H9 (cell line): ENCODE data around the gene RINT1. TPM values are rescaled to one million over a fixed set of nuclear protein-coding genes. Genes with fewer than 3 reads are reported as not detected.

Source experiments
- DNase-seq: peaks from one replicate; pipeline ENCODE4 v3.0.0-alpha.2; 2017
- H2AFZ ChIP-seq: one replicate; pipeline ENCODE4 v1.6.1; 2013; ENCODE audit warnings: mild to moderate bottlenecking, low read length, control low read depth, moderate library complexity
- H2AK5ac ChIP-seq: 2 replicates; pipeline ENCODE4 v1.6.1; 2013; ENCODE audit warnings: low read length, control low read depth, mixed read lengths; ENCODE audit not compliant: insufficient read length
- H2BK120ac ChIP-seq: one replicate; pipeline ENCODE4 v1.6.1; 2013; ENCODE audit warnings: low read depth, mild to moderate bottlenecking, low read length, control low read depth, inconsistent platforms; ENCODE audit not compliant: poor library complexity, severe bottlenecking
- H2BK12ac ChIP-seq: 2 replicates; pipeline ENCODE4 v1.6.1; 2013; ENCODE audit warnings: low read length, control low read depth, mixed read lengths, low read depth; ENCODE audit not compliant: insufficient read length
- H2BK15ac ChIP-seq: 2 replicates; pipeline ENCODE4 v1.6.1; 2013; ENCODE audit warnings: low read depth, low read length, control low read depth
- H2BK20ac ChIP-seq: one replicate; pipeline ENCODE4 v1.6.1; 2013; ENCODE audit warnings: low read depth, mild to moderate bottlenecking, low read length, control low read depth, inconsistent platforms; ENCODE audit not compliant: poor library complexity, severe bottlenecking
- H2BK5ac ChIP-seq: 2 replicates; pipeline ENCODE4 v1.6.1; 2013; ENCODE audit warnings: low read length, control low read depth, mixed read lengths; ENCODE audit not compliant: insufficient read length
- H3K14ac ChIP-seq: 2 replicates; pipeline ENCODE4 v1.6.1; 2013; ENCODE audit warnings: low read length, control low read depth; ENCODE audit not compliant: insufficient read depth
- H3K18ac ChIP-seq: 2 replicates; pipeline ENCODE4 v1.6.1; 2013; ENCODE audit warnings: low read depth, mild to moderate bottlenecking, mixed read lengths, low read length, control low read depth; ENCODE audit not compliant: insufficient read length
- H3K23ac ChIP-seq: 2 replicates; pipeline ENCODE4 v1.6.1; 2013; ENCODE audit warnings: low read length, control low read depth, mixed read lengths, low read depth; ENCODE audit not compliant: insufficient read length
- H3K23me2 ChIP-seq: 2 replicates; pipeline ENCODE4 v1.6.1; 2013; ENCODE audit warnings: low read depth, mild to moderate bottlenecking, mixed read lengths, low read length, control low read depth; ENCODE audit not compliant: insufficient read length, poor library complexity, severe bottlenecking
- H3K27ac ChIP-seq: 2 replicates; pipeline ENCODE4 v1.5.1; 2013; ENCODE audit warnings: low read length, control low read depth, mixed read lengths, low read depth; ENCODE audit not compliant: insufficient read length
- H3K27me3 ChIP-seq: 2 replicates; pipeline ENCODE4 v1.6.1; 2013; ENCODE audit warnings: low read length, control low read depth, inconsistent platforms; ENCODE audit not compliant: insufficient read depth
- H3K4ac ChIP-seq: 2 replicates; pipeline ENCODE4 v1.6.1; 2013; ENCODE audit warnings: low read depth, mild to moderate bottlenecking, control low read depth, inconsistent platforms, low read length, moderate library complexity
- H3K4me1 ChIP-seq: 2 replicates; pipeline ENCODE4 v1.6.1; 2013; ENCODE audit warnings: low read length, control low read depth, inconsistent platforms; ENCODE audit not compliant: insufficient read depth
- H3K4me2 ChIP-seq: 2 replicates; pipeline ENCODE4 v1.6.1; 2013; ENCODE audit warnings: low read length, control low read depth, mixed read lengths; ENCODE audit not compliant: insufficient read length, insufficient read depth
- H3K56ac ChIP-seq: 2 replicates; pipeline ENCODE4 v1.6.1; 2013; ENCODE audit warnings: low read depth, mild to moderate bottlenecking, mixed read lengths, low read length, control low read depth; ENCODE audit not compliant: insufficient read length
- H3K79me1 ChIP-seq: 2 replicates; pipeline ENCODE4 v1.6.1; 2013; ENCODE audit warnings: low read depth, mild to moderate bottlenecking, moderate library complexity, low read length, control low read depth, inconsistent platforms; ENCODE audit not compliant: insufficient read depth, poor library complexity, severe bottlenecking
- H3K79me2 ChIP-seq: 2 replicates; pipeline ENCODE4 v1.6.1; 2013; ENCODE audit warnings: low read length, control low read depth, inconsistent platforms; ENCODE audit not compliant: insufficient read depth
- H3K9ac ChIP-seq: 2 replicates; pipeline ENCODE4 v1.6.1; 2013; ENCODE audit warnings: low read length, control low read depth, mixed read lengths; ENCODE audit not compliant: insufficient read length; ENCODE audit errors: extremely low read depth
- H3K9me3 ChIP-seq: one replicate; pipeline ENCODE4 v1.6.1; 2013; ENCODE audit warnings: low read depth, low read length, inconsistent platforms; ENCODE audit not compliant: control insufficient read depth
- H3T11ph ChIP-seq: one replicate; pipeline ENCODE4 v1.6.1; 2013; ENCODE audit warnings: mild to moderate bottlenecking, low read length, control low read depth, inconsistent platforms
- H4K20me1 ChIP-seq: one replicate; pipeline ENCODE4 v1.6.1; 2013; ENCODE audit not compliant: control insufficient read depth, insufficient read length, insufficient read depth
- H4K5ac ChIP-seq: 2 replicates; pipeline ENCODE4 v1.6.1; 2013; ENCODE audit warnings: low read depth, mild to moderate bottlenecking, mixed read lengths, low read length, control low read depth; ENCODE audit not compliant: insufficient read length
- H4K8ac ChIP-seq: replicated peaks from 2 replicates; pipeline ENCODE4 v1.6.1; 2013; ENCODE audit warnings: low read length, control low read depth, mixed read lengths, low read depth; ENCODE audit not compliant: insufficient read length
- H4K91ac ChIP-seq: 2 replicates; pipeline ENCODE4 v1.6.1; 2013; ENCODE audit warnings: low read depth, mild to moderate bottlenecking, moderate library complexity, mixed read lengths, low read length, control low read depth; ENCODE audit not compliant: insufficient read length
- H3K27ac Mint-ChIP-seq, 3 experiments: 2 replicates in 2 of 3; 3 replicates in 1 of 3; pipeline ENCODE4 v1.8.0; 2020 to 2021; ENCODE audit warnings: mixed read lengths in 3 of 3, mild to moderate bottlenecking in 1 of 3, moderate library complexity in 1 of 3
- H3K27me3 Mint-ChIP-seq: 2 replicates; pipeline ENCODE4 v1.8.0; 2021; ENCODE audit warnings: low read depth, mild to moderate bottlenecking, moderate library complexity, mixed read lengths
- H3K36me3 Mint-ChIP-seq, 3 experiments: 2 replicates in 2 of 3; 3 replicates in 1 of 3; pipeline ENCODE4 v1.8.0; 2020 to 2021; ENCODE audit warnings: low read depth in 3 of 3, mixed read lengths in 3 of 3; ENCODE audit not compliant: insufficient read depth in 1 of 3
- H3K4me1 Mint-ChIP-seq, 2 experiments: 2 replicates each; pipeline ENCODE4 v1.8.0; 2020; ENCODE audit warnings: mixed read lengths in 2 of 2
- H3K4me3 Mint-ChIP-seq, 2 experiments: 2 replicates in 1 of 2; 3 replicates in 1 of 2; pipeline ENCODE4 v1.8.0; 2020 to 2021; ENCODE audit warnings: mild to moderate bottlenecking in 2 of 2, mixed read lengths in 2 of 2, moderate library complexity in 1 of 2
- H3K9me3 Mint-ChIP-seq, 2 experiments: 2 replicates in 1 of 2; 3 replicates in 1 of 2; pipeline ENCODE4 v1.8.0; 2020; ENCODE audit warnings: mild to moderate bottlenecking in 2 of 2, mixed read lengths in 2 of 2, moderate library complexity in 1 of 2
- CTCF ChIP-seq: fragments of 200-600 bp; sonication (generic); conservative IDR thresholded peaks from 3 replicates; pipeline ENCODE4 v1.8.0; 2021; ENCODE audit warnings: antibody characterized with exemption, mild to moderate bottlenecking
- WGBS: extraction: QIAGEN DNeasy Blood & Tissue Kit; methylation state at CpG from one replicate; pipeline ENCODE4 v1.1.7; 2013; ENCODE audit warnings: missing lambda C conversion rate, low lambda C conversion rate, mixed read lengths; ENCODE audit not compliant: insufficient read length; ENCODE audit errors: extremely low coverage; 5-methylcytosine and 5-hydroxymethylcytosine counted together
- total RNA-seq: library from RNA; stranded (reverse); gene quantifications from 2 replicates; pipeline ENCODE4 v1.2.1, GENCODE V29; 2021

Gene RINT1
- total RNA-seq, 1 experiment from 2014 or later = 21.5 TPM

GRCh38 chr7:105502173-105502572, 29.8 kb upstream of the RINT1 start:
- H3K4me1 ChIP-seq = no peaks in the 10 kb centered on the region
- H4K20me1 ChIP-seq = no peaks in the 10 kb centered on the region
- no peaks in the 10 kb centered on the region for H3K23me2 ChIP-seq
- H3K18ac ChIP-seq = no peak overlapping the region
- Mint-ChIP-seq H3K4me1 (peaks cover 0 to 4% of the 10 kb centered on the region in 2 experiments; a peak in 3 of 4 replicates), H3K36me3 (peaks cover 46 to 86% (median 61%) of the 10 kb centered on the region in 3 experiments), H3K27ac (peak overlapping the region in 2 of 3 experiments; percentile 36 to 82; a peak in 2 of 7 replicates), H3K4me3 (peak overlapping the region in 1 of 2 experiments; percentile 40; a peak in 1 of 5 replicates), H3K27me3 (no peaks in the 10 kb centered on the region), H3K9me3 (no peaks in the 10 kb centered on the region)
- H3K79me2 ChIP-seq = no peaks in the 10 kb centered on the region
- no peak overlapping the region for H3T11ph ChIP-seq
- H3K9ac ChIP-seq = no peak overlapping the region
- no peak overlapping the region for H3K27ac ChIP-seq
- no peak for DNase-seq
- H3K56ac ChIP-seq = no peak overlapping the region
- no peaks in the 10 kb centered on the region for H3K9me3 ChIP-seq
- H3K14ac ChIP-seq = no peak overlapping the region
- no peak overlapping the region for H2AFZ ChIP-seq
- H4K8ac ChIP-seq = no peak overlapping the region
- H3K79me1 ChIP-seq = no peaks in the 10 kb centered on the region
- no peak overlapping the region for H3K4ac ChIP-seq
- no CpG with 5 or more reads among the region's 9 CpGs for WGBS
- TF ChIP-seq CTCF = no peak
- no peak overlapping the region for H3K23ac ChIP-seq
- no peaks in the 10 kb centered on the region for H3K27me3 ChIP-seq
- no peak overlapping the region for H2BK120ac ChIP-seq
- H4K5ac ChIP-seq = no peak overlapping the region
- no peak overlapping the region for H3K4me2 ChIP-seq
- no peak overlapping the region for H2BK15ac ChIP-seq
- H2BK20ac ChIP-seq = no peak overlapping the region
- H4K91ac ChIP-seq = no peak overlapping the region
- no peak overlapping the region for H2BK5ac ChIP-seq
- no peak overlapping the region for H2AK5ac ChIP-seq
- H2BK12ac ChIP-seq = no peak overlapping the region
